SK-N-SH (cell line): Measurements from ENCODE around the gene WNK4. TPM values are rescaled to one million over a fixed set of nuclear protein-coding genes. Genes with fewer than 3 reads are reported as not detected.

Experiments used
- CTCF ChIA-PET: fragments of 300-600, 350-600 bp; formaldehyde crosslinking; extraction: SDS; loops from one replicate; lab custom pipeline; 2021; lab: Yijun Ruan, JAX
- POLR2A ChIA-PET: fragments of 350-600 bp; sonication (Branson Sonifier 250); formaldehyde crosslinking; extraction: SDS; loops from one replicate; lab custom pipeline; 2020; ENCODE audit warnings: antibody characterized with exemption, inconsistent platforms; lab: Yijun Ruan, JAX
- DNase-seq: peaks from one replicate; pipeline ENCODE4 v3.0.0; 2012
- H2AFZ ChIP-seq: fragments of 200-600 bp; sonication (generic); 2 replicates; pipeline ENCODE4 v1.8.1; 2016; ENCODE audit warnings: antibody characterized with exemption, mild to moderate bottlenecking, low read depth
- H3F3A ChIP-seq: fragments of 200-600 bp; sonication (generic); replicated peaks from 2 replicates; pipeline ENCODE3; 2016; ENCODE audit warnings: antibody characterized with exemption, mild to moderate bottlenecking; ENCODE audit not compliant: insufficient read depth
- H3K27ac ChIP-seq, 2 experiments: fragments of 200-500 bp in 1 of 2; fragments of 200-600 bp in 1 of 2; sonication (Bioruptor generic) in 1 of 2; sonication (generic), shearing (Covaris generic) in 1 of 2; 2 replicates each; pipeline versions ENCODE4 v1.5.1 to v1.6.1; 2014 to 2016; ENCODE audit warnings: low read depth in 2 of 2, inconsistent platforms in 1 of 2, low read length in 1 of 2, mild to moderate bottlenecking in 1 of 2, mixed read lengths in 1 of 2
- H3K27me3 ChIP-seq: fragments of 200-600 bp; sonication (generic), shearing (Covaris generic); 2 replicates; pipeline ENCODE4 v1.6.1; 2016; ENCODE audit warnings: mixed run types; ENCODE audit not compliant: insufficient read depth
- H3K36me3 ChIP-seq, 2 experiments: fragments of 200-500 bp in 1 of 2; fragments of 200-600 bp in 1 of 2; sonication (Bioruptor generic) in 1 of 2; sonication (generic) in 1 of 2; replicated peaks in 1 of 2; 2 replicates each; pipeline versions ENCODE3 to v1.5.1; 2014 to 2016; ENCODE audit warnings: low read length in 1 of 2, mild to moderate bottlenecking in 1 of 2; ENCODE audit not compliant: insufficient read depth in 2 of 2, control insufficient read depth in 1 of 2
- H3K4me1 ChIP-seq, 2 experiments: fragments of 200-500 bp in 1 of 2; fragments of 200-600 bp in 1 of 2; sonication (Bioruptor generic) in 1 of 2; sonication (generic), shearing (Covaris generic) in 1 of 2; 2 replicates each; pipeline versions ENCODE4 v1.5.1 to v1.6.1; 2014 to 2016; ENCODE audit warnings: low read depth in 1 of 2, low read length in 1 of 2, mixed run types in 1 of 2; ENCODE audit not compliant: insufficient read depth in 2 of 2, control insufficient read depth in 1 of 2
- H3K4me2 ChIP-seq: fragments of 200-600 bp; sonication (generic), shearing (Covaris generic); 2 replicates; pipeline ENCODE4 v1.6.1; 2017; ENCODE audit warnings: mixed run types
- H3K4me3 ChIP-seq, 2 experiments: fragments of 200-500 bp in 1 of 2; fragments of 200-600 bp in 1 of 2; sonication (Bioruptor generic) in 1 of 2; sonication (generic), shearing (Covaris generic) in 1 of 2; 2 replicates each; pipeline versions ENCODE4 v1.5.1 to v1.8.1; 2014 to 2016; ENCODE audit warnings: low read depth in 2 of 2, inconsistent platforms in 1 of 2, low read length in 1 of 2, mild to moderate bottlenecking in 1 of 2, mixed read lengths in 1 of 2, moderate library complexity in 1 of 2
- H3K79me2 ChIP-seq: fragments of 200-600 bp; sonication (generic); 2 replicates; pipeline ENCODE4 v1.8.1; 2017; ENCODE audit warnings: mild to moderate bottlenecking; ENCODE audit not compliant: insufficient read depth
- H3K9ac ChIP-seq: fragments of 200-600 bp; sonication (generic); 2 replicates; pipeline ENCODE4 v1.6.1; 2017; ENCODE audit warnings: mixed run types
- H3K9me2 ChIP-seq: fragments of 200-600 bp; sonication (generic); 2 replicates; pipeline ENCODE4 v1.6.1; 2017; ENCODE audit warnings: mixed run types
- H3K9me3 ChIP-seq: fragments of 200-600 bp; sonication (generic); 2 replicates; pipeline ENCODE4 v1.6.1; 2017; ENCODE audit warnings: mixed run types, mild to moderate bottlenecking, moderate library complexity
- H4K20me1 ChIP-seq: fragments of 200-600 bp; sonication (generic); 2 replicates; pipeline ENCODE4 v1.6.1; 2017; ENCODE audit warnings: mild to moderate bottlenecking, mixed run types; ENCODE audit not compliant: insufficient read depth
- ELF1 ChIP-seq: IDR thresholded peaks from 2 replicates; pipeline ENCODE4 v1.4.0; 2012
- EZH2phosphoT487 ChIP-seq: fragments of 200-600 bp; sonication (generic); IDR thresholded peaks from 2 replicates; pipeline ENCODE4 v1.6.1; 2017; ENCODE audit warnings: low read depth, mixed run types, mild to moderate bottlenecking, antibody characterized with exemption, moderate library complexity, borderline replicate concordance
- FOXJ3 ChIP-seq: sonication (generic); formaldehyde crosslinking; IDR thresholded peaks from 2 replicates; pipeline ENCODE4 v1.5.1; 2020; ENCODE audit warnings: mild to moderate bottlenecking, missing genetic modification reagents
- FOXM1 ChIP-seq: IDR thresholded peaks from 2 replicates; pipeline ENCODE4 v1.4.0; 2012; ENCODE audit warnings: low read depth, mild to moderate bottlenecking
- GABPA ChIP-seq: IDR thresholded peaks from 2 replicates; pipeline ENCODE4 v1.4.0; 2012; ENCODE audit warnings: low read depth, mild to moderate bottlenecking
- GATA2 ChIP-seq: sonication (generic); formaldehyde crosslinking; IDR thresholded peaks from 2 replicates; pipeline ENCODE4 v1.5.0; 2020; ENCODE audit warnings: mild to moderate bottlenecking, missing genetic modification reagents
- MAX ChIP-seq: IDR thresholded peaks from 2 replicates; pipeline ENCODE4 v1.4.0; 2012; ENCODE audit warnings: low read depth
- MEF2A ChIP-seq: IDR thresholded peaks from 2 replicates; pipeline ENCODE4 v1.4.0; 2012; ENCODE audit warnings: low read depth, borderline replicate concordance
- NFIC ChIP-seq: IDR thresholded peaks from 2 replicates; pipeline ENCODE4 v1.4.0; 2012; ENCODE audit warnings: borderline replicate concordance
- PBX3 ChIP-seq: IDR thresholded peaks from 2 replicates; pipeline ENCODE4; 2012
- POLR2AphosphoS5 ChIP-seq: IDR thresholded peaks from 2 replicates; pipeline ENCODE4 v1.6.1; 2012; ENCODE audit warnings: low read depth, low read length
- RAD21 ChIP-seq: IDR thresholded peaks from 2 replicates; pipeline ENCODE4 v1.6.1; 2012; ENCODE audit warnings: mild to moderate bottlenecking, low read length
- RCOR1 ChIP-seq: fragments of 150-350 bp; IDR thresholded peaks from 2 replicates; pipeline ENCODE4 v1.6.1; 2017; ENCODE audit warnings: antibody characterized with exemption, low read length
- REST ChIP-seq: IDR thresholded peaks from 2 replicates; pipeline ENCODE4 v1.6.1; 2012; ENCODE audit warnings: mild to moderate bottlenecking, low read depth, low read length, moderate library complexity
- TAF1 ChIP-seq: IDR thresholded peaks from 2 replicates; pipeline ENCODE4 v1.6.1; 2012; ENCODE audit warnings: low read depth, mild to moderate bottlenecking, low read length, moderate library complexity, borderline replicate concordance
- TEAD4 ChIP-seq: IDR thresholded peaks from 2 replicates; pipeline ENCODE4 v1.4.0; 2012; ENCODE audit warnings: mild to moderate bottlenecking, borderline replicate concordance; ENCODE audit not compliant: insufficient read depth
- USF2 ChIP-seq: fragments of 150-350 bp; IDR thresholded peaks from 2 replicates; pipeline ENCODE4 v1.6.1; 2017; ENCODE audit warnings: antibody characterized with exemption, low read length, low read depth, borderline replicate concordance
- YY1 ChIP-seq: IDR thresholded peaks from 2 replicates; pipeline ENCODE4 v1.4.0; 2012; ENCODE audit warnings: low read depth, mild to moderate bottlenecking
- WGBS: methylation state at CpG from one replicate; pipeline ENCODE4 v1.1.6; 2017; ENCODE audit warnings: low lambda C conversion rate; 5-methylcytosine and 5-hydroxymethylcytosine counted together
- polyA plus RNA-seq, 3 experiments: library from polyadenylated mRNA; depleted of rRNA; stranded (reverse); fragments of >200 nt; gene quantifications; 2 replicates each; pipeline ENCODE4 v1.2.3, GENCODE V29; 2012

Gene WNK4
- polyA plus RNA-seq, 1 of the 3 experiments (the other 2 are of a cell fraction), result 12.5 TPM

- Histone ChIP-seq H3K4me2 (peak overlapping the region; percentile 98), H2AFZ (no peak overlapping the region; the same call in 1 of the 2 replicates), H3K9ac (peak overlapping the region; percentile 87), H3K79me2 (peaks cover 49% of the 10 kb centered on the region), H3K4me3 (peak overlapping the region; percentile 61 to 84; a peak in 3 of 4 replicates), H3K4me1 (peaks cover 14% of the 10 kb centered on the region in 2 experiments; a peak in 3 of 4 replicates), H3K36me3 (peaks cover 16 to 20% of the 10 kb centered on the region in 2 experiments), H3K27ac (peak overlapping the region in 1 of 2 experiments; percentile 58; a peak in 2 of 4 replicates), H4K20me1 (no peaks in the 10 kb centered on the region), H3K9me2 (no peaks in the 10 kb centered on the region), H3F3A (peaks cover 7% of the 10 kb centered on the region), H3K27me3 (no peaks in the 10 kb centered on the region), H3K9me3 (no peaks in the 10 kb centered on the region)
- CTCF ChIA-PET, result interaction anchor here (0.7 to 1.8 kb wide), 3 partner anchors 9 to 42 kb away, joined by 3 to 7 read pairs (median 3); partner anchors contain the start of genes BECN1 and VPS25
- 59% methylated on average over 16 of the region's 29 CpGs for WGBS
- POLR2A ChIA-PET, result interaction anchor here (1.8 kb wide), 1 partner anchor 9 kb away, joined by 6 read pairs; the partner anchor contains the start of gene VPS25
- peak; percentile 38 for DNase-seq
- TF ChIP-seq RCOR1 (no peak), NFIC (0 out of 2 replicates have a peak, but pooled peaks have one; percentile 37)
Measured at GRCh38 chr17:42782166-42783061, 2.0 kb downstream of the WNK4 start.

GRCh38 chr17:42783062-42783790 lies 2.8 kb downstream of the WNK4 start:
- 25% methylated on average over 9 of the region's 9 CpGs for WGBS
- peaks cover 15 to 19% of the 10 kb centered on the region in 2 experiments for H3K36me3 ChIP-seq
- DNase-seq, result no peak
- H3K79me2 ChIP-seq, result peaks cover 49% of the 10 kb centered on the region
- H3K27ac ChIP-seq, result peak overlapping the region in 1 of 2 experiments; percentile 58; a peak in 2 of 4 replicates
- H3K9ac ChIP-seq, result peak overlapping the region; percentile 87
- ChIA-PET CTCF (no interaction called here), POLR2A (interaction anchor here (1.8 kb wide), 1 partner anchor 10 kb away, joined by 6 read pairs; the partner anchor contains the start of gene VPS25)
- H3F3A ChIP-seq, result peaks cover 6% of the 10 kb centered on the region
- H3K4me1 ChIP-seq, result peaks cover 14% of the 10 kb centered on the region in 2 experiments; a peak in 3 of 4 replicates
- no peaks in the 10 kb centered on the region for H3K27me3 ChIP-seq
- peak overlapping the region; percentile 98 for H3K4me2 ChIP-seq
- no peaks in the 10 kb centered on the region for H3K9me2 ChIP-seq
- no peaks in the 10 kb centered on the region for H4K20me1 ChIP-seq
- no peaks in the 10 kb centered on the region for H3K9me3 ChIP-seq
- peak overlapping the region in 1 of 2 experiments; percentile 84; a peak in 2 of 4 replicates for H3K4me3 ChIP-seq
- no peak overlapping the region for H2AFZ ChIP-seq
- no peak for TF ChIP-seq FOXJ3
- 0 out of 2 replicates have a peak, but pooled peaks have one; percentile 30 for TF ChIP-seq YY1
- TF ChIP-seq GATA2 (CRISPR knock-in tag), result no peak
- no peak for TF ChIP-seq ELF1
- 0 out of 2 replicates have a peak, but pooled peaks have one; percentile 18 for TF ChIP-seq GABPA
- TF ChIP-seq POLR2AphosphoS5, result peak; percentile 19; the same call in 1 of the 2 replicates
- TF ChIP-seq FOXM1, result 0 out of 2 replicates have a peak, but pooled peaks have one; percentile 31
- no peak for TF ChIP-seq EZH2phosphoT487
- no peak for TF ChIP-seq REST
- TF ChIP-seq RAD21, result no peak
- no peak for TF ChIP-seq MEF2A
- TF ChIP-seq PBX3, result peak; percentile 85
- TF ChIP-seq MAX, result peak; percentile 88
- no peak for TF ChIP-seq USF2
- TF ChIP-seq TEAD4, result peak; percentile 65; the same call in 1 of the 2 replicates
- no peak for TF ChIP-seq TAF1
